ENCODE measurements around the gene TMEM185A. TPM values are rescaled to one million over a fixed set of nuclear protein-coding genes. Genes with fewer than 3 reads are reported as not detected.
A peak's percentile ranks its signal among the peaks of the same experiment; 100 is the strongest.
"Not testable (repeated sequence)": the region's sequence is repeated elsewhere in the genome, so short reads cannot be mapped to it uniquely, and the experiment has no call there.

The TMEM185A gene
- total and polyA plus RNA-seq, 5 donors from 2014 or later: 16.2 to 21.9 (median 19.5) TPM

DNA sequence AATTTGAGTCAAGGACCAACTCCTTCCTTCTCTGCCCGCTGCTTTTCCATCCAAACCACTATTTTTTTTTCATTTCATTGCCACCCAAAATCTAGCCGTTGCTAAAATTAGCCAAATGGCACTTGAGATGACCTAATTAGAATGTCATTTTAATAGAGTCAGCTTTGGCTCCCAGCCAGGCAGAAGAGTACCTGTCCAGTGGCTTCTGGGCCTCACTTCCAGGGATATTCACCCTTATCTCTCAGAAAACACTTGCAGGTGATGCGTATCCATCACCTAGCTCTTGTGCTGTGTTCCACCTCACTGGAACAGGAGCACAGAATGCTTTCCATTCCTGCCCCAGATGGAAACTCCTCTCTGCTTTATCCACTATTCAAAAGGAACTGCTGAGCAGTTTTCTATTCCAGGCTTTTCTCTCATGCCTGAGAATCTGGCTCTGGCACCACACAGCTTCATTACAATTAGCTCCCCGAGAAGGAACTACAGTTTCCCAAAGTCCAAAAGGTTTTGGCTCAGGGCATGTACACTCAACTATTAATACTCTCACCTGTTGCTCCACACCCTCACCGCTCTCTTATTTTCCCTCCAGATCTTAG, 62.8 kb downstream of the TMEM185A start:
- Histone ChIP-seq H3K4me1 (ENCODE audit: control insufficient read depth, insufficient read depth, low read length, poor library complexity, severe bottlenecking) (no peaks in the 10 kb centered on the region), H3K27me3 (ENCODE audit: control insufficient read depth, insufficient read depth, low read length) (no peaks in the 10 kb centered on the region), H3K27ac (ENCODE audit: insufficient read depth, low read length, poor library complexity, severe bottlenecking) (no peak overlapping the region), H3K36me3 (ENCODE audit: control insufficient read depth, insufficient read depth, low read length) (no peaks in the 10 kb centered on the region), H3K9me3 (ENCODE audit: control insufficient read depth in 2 of 2, low read length in 2 of 2) (no peaks in the 10 kb centered on the region), H3K4me3 (ENCODE audit: low read depth, low read length) (no peak overlapping the region)
- H3K36me3 Mint-ChIP-seq: no peaks in the 10 kb centered on the region
- ATAC-seq (ENCODE audit: low read depth in 2 of 2) (no peak), DNase-seq (no peak)
- no peak overlapping the region for H3K4me3 Mint-ChIP-seq
- no peaks in the 10 kb centered on the region for H3K4me1 Mint-ChIP-seq
- H3K27me3 Mint-ChIP-seq: no peaks in the 10 kb centered on the region
- H3K27ac Mint-ChIP-seq: no peak overlapping the region
- no peaks in the 10 kb centered on the region for H3K9me3 Mint-ChIP-seq

DNA sequence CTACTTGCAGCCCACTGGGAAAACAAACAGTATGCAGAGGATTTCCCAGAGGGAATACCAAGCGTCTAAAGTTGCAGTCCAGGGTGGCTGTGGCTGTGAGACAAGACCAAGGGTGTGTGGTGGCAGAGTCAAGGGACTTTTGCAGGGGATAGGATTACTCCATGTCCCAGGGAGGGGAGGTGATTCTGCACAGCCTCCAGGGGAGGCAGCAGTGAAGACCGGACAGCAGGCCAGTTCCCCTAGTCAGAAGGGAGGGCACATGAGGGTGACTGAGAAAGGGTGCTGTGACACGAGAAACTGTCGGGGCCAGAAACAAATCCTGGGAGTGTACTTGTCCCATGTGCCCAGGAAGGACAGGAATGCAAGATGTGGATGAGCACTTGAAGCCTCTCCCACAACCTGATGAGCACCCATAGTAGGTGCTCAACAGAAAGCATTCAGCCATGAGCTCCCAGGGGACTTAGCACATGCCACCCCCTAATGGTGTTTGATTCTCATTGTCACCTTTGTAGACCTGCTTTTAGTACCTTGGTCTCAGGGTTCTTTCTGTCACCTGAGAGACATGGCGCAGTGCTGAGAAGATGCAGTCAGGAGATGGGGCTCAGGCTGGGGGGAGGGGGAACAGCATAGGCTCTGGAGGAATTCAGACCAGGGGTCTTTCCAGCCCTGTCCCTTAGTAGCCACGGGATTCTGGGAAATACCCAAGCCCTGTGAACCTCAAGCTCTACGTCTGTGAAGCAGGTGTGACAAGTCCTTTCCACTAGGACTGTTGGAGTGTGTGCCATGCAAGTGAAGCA, 63.8 kb downstream of the TMEM185A start:
- no peaks in the 10 kb centered on the region for H3K27me3 ChIP-seq (ENCODE audit: control insufficient read depth, insufficient read depth, low read length)
- H3K4me3 Mint-ChIP-seq: no peak overlapping the region
- no peaks in the 10 kb centered on the region for H3K36me3 ChIP-seq (ENCODE audit: control insufficient read depth, insufficient read depth, low read length)
- no peak overlapping the region for H3K4me3 ChIP-seq (ENCODE audit: low read depth, low read length)
- H3K4me1 ChIP-seq (ENCODE audit: control insufficient read depth, insufficient read depth, low read length, poor library complexity, severe bottlenecking): no peaks in the 10 kb centered on the region
- H3K36me3 Mint-ChIP-seq: no peaks in the 10 kb centered on the region
- no peak overlapping the region for H3K27ac Mint-ChIP-seq
- no peak for DNase-seq
- no peaks in the 10 kb centered on the region for H3K4me1 Mint-ChIP-seq
- no peaks in the 10 kb centered on the region for H3K9me3 Mint-ChIP-seq
- no peaks in the 10 kb centered on the region for H3K27me3 Mint-ChIP-seq
- H3K9me3 ChIP-seq (ENCODE audit: control insufficient read depth in 2 of 2, low read length in 2 of 2): no peaks in the 10 kb centered on the region
- H3K27ac ChIP-seq (ENCODE audit: insufficient read depth, low read length, poor library complexity, severe bottlenecking): no peak overlapping the region
- no peak for ATAC-seq (ENCODE audit: low read depth in 2 of 2)

DNA sequence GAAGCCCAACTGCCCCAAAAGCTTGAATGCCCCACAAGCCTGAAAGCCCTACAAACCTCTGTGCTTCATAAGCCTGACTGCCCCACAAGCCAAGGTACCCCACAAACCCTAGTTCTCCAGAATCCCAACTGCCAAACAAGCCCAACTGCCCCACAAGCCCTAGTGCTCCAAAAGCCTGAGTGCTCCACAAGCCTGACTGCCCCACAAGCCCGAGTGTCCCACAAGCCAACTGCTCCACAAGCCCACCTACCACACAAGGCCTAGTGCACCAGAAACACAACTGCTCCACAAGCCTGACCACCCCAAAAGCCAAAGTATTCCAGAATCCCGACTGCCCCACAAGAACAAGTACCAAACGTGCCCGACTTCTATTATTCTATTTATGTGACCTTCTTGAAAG, 68.2 kb downstream of the TMEM185A start:
- no peaks in the 10 kb centered on the region for H3K9me3 Mint-ChIP-seq
- no peak for DNase-seq

DNA sequence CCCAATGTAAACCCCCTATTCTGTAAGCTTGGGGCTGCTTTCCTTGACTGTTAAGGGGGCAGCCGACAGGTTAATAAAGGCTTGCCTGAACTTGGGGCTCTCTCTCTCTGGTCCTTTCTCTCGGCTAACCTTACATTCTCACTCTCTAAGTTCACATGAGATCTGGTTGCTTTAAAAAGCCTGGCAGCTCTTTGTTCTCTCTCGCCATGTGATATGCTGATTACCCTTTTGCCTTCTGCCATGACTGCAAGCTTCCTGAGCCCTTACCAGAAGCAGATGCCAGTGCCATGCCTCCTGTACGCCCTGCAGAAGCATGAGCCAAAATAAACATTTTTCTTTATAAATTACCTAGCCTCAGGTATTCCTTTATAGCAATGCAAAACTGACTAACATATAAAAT, 76.3 kb downstream of the TMEM185A start:
- not testable (repeated sequence) for H3K27me3 Mint-ChIP-seq; H3K36me3 Mint-ChIP-seq; H3K4me1 ChIP-seq (ENCODE audit: control insufficient read depth, insufficient read depth, low read length, poor library complexity, severe bottlenecking); H3K4me1 Mint-ChIP-seq; H3K27me3 ChIP-seq (ENCODE audit: control insufficient read depth, insufficient read depth, low read length); H3K9me3 Mint-ChIP-seq; H3K36me3 ChIP-seq (ENCODE audit: control insufficient read depth, insufficient read depth, low read length); H3K4me3 ChIP-seq (ENCODE audit: low read depth, low read length); ATAC-seq (ENCODE audit: low read depth in 2 of 2); H3K4me3 Mint-ChIP-seq; H3K27ac ChIP-seq (ENCODE audit: insufficient read depth, low read length, poor library complexity, severe bottlenecking); H3K9me3 ChIP-seq (ENCODE audit: control insufficient read depth in 2 of 2, low read length in 2 of 2); H3K27ac Mint-ChIP-seq; DNase-seq

More for the DNA sequence above, 68.2 kb downstream of the TMEM185A start:
- H3K4me3 Mint-ChIP-seq: no peak overlapping the region
- no peaks in the 10 kb centered on the region for H3K4me1 Mint-ChIP-seq
- no peaks in the 10 kb centered on the region for H3K36me3 Mint-ChIP-seq
- H3K27me3 Mint-ChIP-seq: no peaks in the 10 kb centered on the region
- H3K27ac Mint-ChIP-seq: no peak overlapping the region
- Histone ChIP-seq H3K27me3 (ENCODE audit: control insufficient read depth, insufficient read depth, low read length) (no peaks in the 10 kb centered on the region), H3K4me3 (ENCODE audit: low read depth, low read length) (no peak overlapping the region), H3K36me3 (ENCODE audit: control insufficient read depth, insufficient read depth, low read length) (no peaks in the 10 kb centered on the region), H3K4me1 (ENCODE audit: control insufficient read depth, insufficient read depth, low read length, poor library complexity, severe bottlenecking) (no peaks in the 10 kb centered on the region), H3K9me3 (ENCODE audit: control insufficient read depth in 2 of 2, low read length in 2 of 2) (no peaks in the 10 kb centered on the region), H3K27ac (ENCODE audit: insufficient read depth, low read length, poor library complexity, severe bottlenecking) (no peak overlapping the region)
- no peak for ATAC-seq (ENCODE audit: low read depth in 2 of 2)

DNA sequence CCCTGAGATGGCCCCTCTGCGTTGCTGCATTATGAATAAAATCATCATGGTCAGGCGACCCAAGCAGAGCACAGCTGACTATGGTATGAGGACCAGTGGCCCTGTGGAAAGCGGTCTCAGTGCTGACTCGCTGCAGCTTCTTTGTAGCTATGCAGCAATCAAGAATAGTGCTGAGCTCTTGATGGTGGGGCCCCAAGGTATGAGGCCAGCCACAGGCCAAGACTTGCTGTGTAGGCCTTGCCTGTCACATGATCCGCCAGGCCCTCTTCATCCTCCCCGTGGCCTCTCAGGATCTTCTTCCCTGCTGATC, 79.7 kb downstream of the TMEM185A start:
- not testable (repeated sequence) for H3K9me3 Mint-ChIP-seq; H3K4me1 ChIP-seq (ENCODE audit: control insufficient read depth, insufficient read depth, low read length, poor library complexity, severe bottlenecking); H3K4me3 Mint-ChIP-seq; ATAC-seq (ENCODE audit: low read depth in 2 of 2); H3K4me1 Mint-ChIP-seq; H3K36me3 ChIP-seq (ENCODE audit: control insufficient read depth, insufficient read depth, low read length); H3K27me3 Mint-ChIP-seq; H3K9me3 ChIP-seq (ENCODE audit: control insufficient read depth in 2 of 2, low read length in 2 of 2); H3K27ac ChIP-seq (ENCODE audit: insufficient read depth, low read length, poor library complexity, severe bottlenecking); DNase-seq; H3K27me3 ChIP-seq (ENCODE audit: control insufficient read depth, insufficient read depth, low read length); H3K4me3 ChIP-seq (ENCODE audit: low read depth, low read length); H3K27ac Mint-ChIP-seq; H3K36me3 Mint-ChIP-seq

DNA sequence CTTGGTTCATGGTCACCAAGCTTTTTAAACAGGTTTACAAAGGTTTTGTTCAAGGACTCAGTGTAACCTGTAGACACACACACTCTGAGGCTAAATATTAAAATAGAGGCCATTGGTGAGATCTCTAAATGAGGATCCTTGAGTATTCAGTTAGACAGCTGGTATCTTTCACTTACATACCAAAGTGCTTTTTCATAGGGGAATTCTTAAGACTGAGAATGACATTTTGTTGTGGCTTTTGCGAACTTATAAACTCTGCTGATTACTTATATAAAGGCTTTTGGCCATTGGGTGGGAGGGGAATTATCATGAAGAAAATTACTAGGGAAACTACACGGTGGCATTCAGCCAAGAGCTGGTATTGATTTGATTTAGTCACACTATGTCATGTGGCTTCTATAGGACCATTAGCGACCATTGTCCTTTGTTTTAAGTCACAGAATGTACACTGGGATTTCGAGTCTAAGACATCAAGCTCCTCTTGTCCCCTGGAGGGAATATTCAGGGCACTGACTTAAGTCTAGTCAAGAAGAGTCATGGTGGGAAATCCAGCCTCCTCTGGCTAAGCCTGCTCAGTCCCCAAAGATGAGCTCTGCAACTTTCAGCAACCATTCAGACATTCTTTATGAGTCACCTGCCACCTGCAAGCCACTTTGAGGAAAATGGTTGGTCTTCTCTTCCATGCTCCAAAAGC, 80.2 kb downstream of the TMEM185A start:
- H3K36me3 ChIP-seq (ENCODE audit: control insufficient read depth, insufficient read depth, low read length); H3K36me3 Mint-ChIP-seq; H3K9me3 ChIP-seq (ENCODE audit: control insufficient read depth in 2 of 2, low read length in 2 of 2); H3K9me3 Mint-ChIP-seq; H3K4me1 ChIP-seq (ENCODE audit: control insufficient read depth, insufficient read depth, low read length, poor library complexity, severe bottlenecking); H3K4me3 Mint-ChIP-seq; H3K4me3 ChIP-seq (ENCODE audit: low read depth, low read length); H3K4me1 Mint-ChIP-seq; DNase-seq; H3K27me3 ChIP-seq (ENCODE audit: control insufficient read depth, insufficient read depth, low read length); H3K27me3 Mint-ChIP-seq; H3K27ac ChIP-seq (ENCODE audit: insufficient read depth, low read length, poor library complexity, severe bottlenecking); H3K27ac Mint-ChIP-seq; ATAC-seq (ENCODE audit: low read depth in 2 of 2): not testable (repeated sequence)

DNA sequence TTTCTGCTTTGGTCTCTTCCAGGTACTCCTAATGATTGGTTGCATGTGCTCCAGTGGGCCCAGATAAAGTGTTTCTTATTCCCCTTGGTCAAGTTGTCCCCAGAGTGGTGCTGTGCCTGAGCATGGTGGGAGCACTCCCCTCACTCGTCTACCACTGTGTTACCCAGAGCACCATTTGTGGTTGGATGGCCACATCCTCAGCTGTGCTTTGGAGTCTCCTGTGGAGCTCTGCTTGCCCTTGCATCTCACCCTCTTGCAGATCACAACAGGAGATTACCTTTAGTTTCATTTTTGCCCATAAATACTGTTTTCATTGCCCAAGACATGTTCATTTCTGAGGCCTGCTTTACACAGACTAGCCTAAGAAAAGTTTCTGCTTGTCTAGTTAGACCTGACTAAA, 81.1 kb downstream of the TMEM185A start:
- H3K9me3 Mint-ChIP-seq; DNase-seq; H3K4me1 Mint-ChIP-seq; H3K4me1 ChIP-seq (ENCODE audit: control insufficient read depth, insufficient read depth, low read length, poor library complexity, severe bottlenecking); H3K36me3 Mint-ChIP-seq; H3K9me3 ChIP-seq (ENCODE audit: control insufficient read depth in 2 of 2, low read length in 2 of 2); H3K27ac ChIP-seq (ENCODE audit: insufficient read depth, low read length, poor library complexity, severe bottlenecking); H3K36me3 ChIP-seq (ENCODE audit: control insufficient read depth, insufficient read depth, low read length); H3K4me3 Mint-ChIP-seq; H3K27me3 ChIP-seq (ENCODE audit: control insufficient read depth, insufficient read depth, low read length); H3K4me3 ChIP-seq (ENCODE audit: low read depth, low read length); H3K27ac Mint-ChIP-seq; H3K27me3 Mint-ChIP-seq: not testable (repeated sequence)
- peak in 1 of 2 donors; percentile 40 for ATAC-seq (ENCODE audit: low read depth in 2 of 2)

DNA sequence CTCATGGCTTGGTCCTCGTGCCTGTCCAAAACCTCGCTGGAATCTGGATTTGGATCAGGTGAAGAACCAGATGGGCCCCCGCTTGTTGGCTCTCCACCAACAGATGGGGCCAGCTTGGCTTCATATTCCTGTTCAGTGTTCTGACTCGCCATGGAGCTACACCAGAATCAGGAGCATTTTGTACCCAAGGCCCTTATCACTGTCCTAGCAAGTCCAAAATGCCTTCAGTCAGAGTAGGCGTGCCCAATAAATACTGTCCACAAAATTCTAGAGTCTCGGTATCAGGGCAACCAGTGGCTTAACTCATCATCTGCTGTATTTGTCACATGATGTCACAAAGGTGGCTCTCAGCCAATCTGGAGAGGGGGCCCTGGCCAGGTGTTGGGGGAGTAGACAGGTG, 81.9 kb downstream of the TMEM185A start, which contains the start of gene HSFX3:
Gene HSFX3, minus strand, starts transcription at position 224 of the 400 bp plus-strand sequence. Its CDS starts 72 bp downstream, at position 152.
- not testable (repeated sequence) for ATAC-seq (ENCODE audit: low read depth in 2 of 2); H3K36me3 ChIP-seq (ENCODE audit: control insufficient read depth, insufficient read depth, low read length); H3K4me3 ChIP-seq (ENCODE audit: low read depth, low read length); H3K27ac Mint-ChIP-seq; H3K4me1 Mint-ChIP-seq; H3K4me1 ChIP-seq (ENCODE audit: control insufficient read depth, insufficient read depth, low read length, poor library complexity, severe bottlenecking); H3K27me3 ChIP-seq (ENCODE audit: control insufficient read depth, insufficient read depth, low read length); H3K9me3 Mint-ChIP-seq; H3K4me3 Mint-ChIP-seq; H3K9me3 ChIP-seq (ENCODE audit: control insufficient read depth in 2 of 2, low read length in 2 of 2); H3K36me3 Mint-ChIP-seq; H3K27ac ChIP-seq (ENCODE audit: insufficient read depth, low read length, poor library complexity, severe bottlenecking); H3K27me3 Mint-ChIP-seq; DNase-seq
